ENCODE results near the gene WDR86.

Gene WDR86

GRCh38 chr7:151451626-151452571 lies 42.1 kb upstream of the WDR86 start:
- no peak overlapping the region for H3K4me3 ChIP-seq (ENCODE audit: low read length)
- H3K27ac ChIP-seq (ENCODE audit: low read depth, low read length): no peak overlapping the region
- peaks cover 14% of the 10 kb centered on the region for H3K27me3 ChIP-seq (ENCODE audit: insufficient read depth, low read length)
- H3K9ac ChIP-seq (ENCODE audit: low read depth, low read length): no peak overlapping the region
- 86% methylated on average over 23 of the region's 23 CpGs for WGBS
- no peaks in the 10 kb centered on the region for H3K36me3 ChIP-seq (ENCODE audit: insufficient read depth, low read length)
- H3K9me3 ChIP-seq (ENCODE audit: insufficient read depth, low read depth, low read length): no peaks in the 10 kb centered on the region
- H3K4me1 ChIP-seq (ENCODE audit: insufficient read depth, low read length): peaks cover 14% of the 10 kb centered on the region

- H3K36me3 ChIP-seq (ENCODE audit: insufficient read depth, low read length): no peaks in the 10 kb centered on the region
- H3K4me1 ChIP-seq (ENCODE audit: insufficient read depth, low read length): peaks cover 8% of the 10 kb centered on the region
- peaks cover 14% of the 10 kb centered on the region for H3K27me3 ChIP-seq (ENCODE audit: insufficient read depth, low read length)
- H3K27ac ChIP-seq (ENCODE audit: low read depth, low read length): no peak overlapping the region
- 94% methylated on average over 5 of the region's 5 CpGs for WGBS
- no peak overlapping the region for H3K4me3 ChIP-seq (ENCODE audit: low read length)
- H3K9me3 ChIP-seq (ENCODE audit: insufficient read depth, low read depth, low read length): no peaks in the 10 kb centered on the region
- no peak overlapping the region for H3K9ac ChIP-seq (ENCODE audit: low read depth, low read length)
Observed at GRCh38 chr7:151451156-151451555, 41.3 kb upstream of the WDR86 start.

- WGBS: 94% methylated on average over 9 of the region's 9 CpGs
- H3K9me3 ChIP-seq (ENCODE audit: insufficient read depth, low read depth, low read length): no peaks in the 10 kb centered on the region
- no peaks in the 10 kb centered on the region for H3K36me3 ChIP-seq (ENCODE audit: insufficient read depth, low read length)
- H3K4me3 ChIP-seq (ENCODE audit: low read length): no peak overlapping the region
- peaks cover 14% of the 10 kb centered on the region for H3K27me3 ChIP-seq (ENCODE audit: insufficient read depth, low read length)
- no peak overlapping the region for H3K9ac ChIP-seq (ENCODE audit: low read depth, low read length)
- H3K27ac ChIP-seq (ENCODE audit: low read depth, low read length): no peak overlapping the region
- peaks cover 8% of the 10 kb centered on the region for H3K4me1 ChIP-seq (ENCODE audit: insufficient read depth, low read length)
Observed at GRCh38 chr7:151449990-151450389, 40.2 kb upstream of the WDR86 start.

GRCh38 chr7:151448261-151449252 lies 38.7 kb upstream of the WDR86 start:
- Histone ChIP-seq H3K9ac (ENCODE audit: low read depth, low read length) (peak overlapping the region; percentile 56), H3K4me3 (ENCODE audit: low read length) (peak overlapping the region; percentile 55)

GRCh38 chr7:151447901-151448260 lies 38.0 kb upstream of the WDR86 start:
- Histone ChIP-seq H3K27me3 (ENCODE audit: insufficient read depth, low read length) (peaks cover 14% of the 10 kb centered on the region), H3K9ac (ENCODE audit: low read depth, low read length) (peak overlapping the region; percentile 56), H3K4me1 (ENCODE audit: insufficient read depth, low read length) (peaks cover 2% of the 10 kb centered on the region), H3K9me3 (ENCODE audit: insufficient read depth, low read depth, low read length) (no peaks in the 10 kb centered on the region), H3K27ac (ENCODE audit: low read depth, low read length) (no peak overlapping the region), H3K36me3 (ENCODE audit: insufficient read depth, low read length) (no peaks in the 10 kb centered on the region), H3K4me3 (ENCODE audit: low read length) (peak overlapping the region; percentile 55)
- 65% methylated on average over 20 of the region's 26 CpGs for WGBS

More at GRCh38 chr7:151448261-151449252, 38.7 kb upstream of the WDR86 start:
- no peaks in the 10 kb centered on the region for H3K9me3 ChIP-seq (ENCODE audit: insufficient read depth, low read depth, low read length)
- H3K36me3 ChIP-seq (ENCODE audit: insufficient read depth, low read length): no peaks in the 10 kb centered on the region
- WGBS: 7% methylated on average over 61 of the region's 61 CpGs
- peaks cover 4% of the 10 kb centered on the region for H3K4me1 ChIP-seq (ENCODE audit: insufficient read depth, low read length)
- H3K27ac ChIP-seq (ENCODE audit: low read depth, low read length): no peak overlapping the region
- H3K27me3 ChIP-seq (ENCODE audit: insufficient read depth, low read length): peaks cover 14% of the 10 kb centered on the region

GRCh38 chr7:151447312-151447711 lies 37.5 kb upstream of the WDR86 start:
- Histone ChIP-seq H3K36me3 (ENCODE audit: insufficient read depth, low read length) (no peaks in the 10 kb centered on the region), H3K27me3 (ENCODE audit: insufficient read depth, low read length) (peaks cover 14% of the 10 kb centered on the region), H3K4me1 (ENCODE audit: insufficient read depth, low read length) (no peaks in the 10 kb centered on the region), H3K27ac (ENCODE audit: low read depth, low read length) (no peak overlapping the region), H3K9me3 (ENCODE audit: insufficient read depth, low read depth, low read length) (no peaks in the 10 kb centered on the region), H3K4me3 (ENCODE audit: low read length) (no peak overlapping the region), H3K9ac (ENCODE audit: low read depth, low read length) (no peak overlapping the region)
- 96% methylated on average over 17 of the region's 18 CpGs for WGBS

GRCh38 chr7:151446412-151446811 lies 36.6 kb upstream of the WDR86 start:
- Histone ChIP-seq H3K4me3 (ENCODE audit: low read length) (no peak overlapping the region), H3K27ac (ENCODE audit: low read depth, low read length) (no peak overlapping the region), H3K27me3 (ENCODE audit: insufficient read depth, low read length) (peaks cover 14% of the 10 kb centered on the region), H3K9ac (ENCODE audit: low read depth, low read length) (no peak overlapping the region), H3K9me3 (ENCODE audit: insufficient read depth, low read depth, low read length) (no peaks in the 10 kb centered on the region), H3K4me1 (ENCODE audit: insufficient read depth, low read length) (peaks cover 6% of the 10 kb centered on the region), H3K36me3 (ENCODE audit: insufficient read depth, low read length) (no peaks in the 10 kb centered on the region)
- 88% methylated on average over 2 of the region's 2 CpGs for WGBS

- Histone ChIP-seq H3K9me3 (ENCODE audit: insufficient read depth, low read depth, low read length) (no peaks in the 10 kb centered on the region), H3K36me3 (ENCODE audit: insufficient read depth, low read length) (no peaks in the 10 kb centered on the region), H3K4me1 (ENCODE audit: insufficient read depth, low read length) (peaks cover 9% of the 10 kb centered on the region), H3K27me3 (ENCODE audit: insufficient read depth, low read length) (peaks cover 16% of the 10 kb centered on the region), H3K27ac (ENCODE audit: low read depth, low read length) (no peak overlapping the region), H3K4me3 (ENCODE audit: low read length) (no peak overlapping the region), H3K9ac (ENCODE audit: low read depth, low read length) (no peak overlapping the region)
- WGBS: 92% methylated on average over 1 of the region's 1 CpG
Observed at GRCh38 chr7:151444632-151445031, 34.8 kb upstream of the WDR86 start.

- no peaks in the 10 kb centered on the region for H3K9me3 ChIP-seq (ENCODE audit: insufficient read depth, low read depth, low read length)
Observed at GRCh38 chr7:151442776-151443496, 33.1 kb upstream of the WDR86 start.

GRCh38 chr7:151440799-151441445 lies 31.1 kb upstream of the WDR86 start:
- whole genome bisulfite sequencing: 67% methylated on average over 9 of the region's 10 CpGs
- Histone ChIP-seq H3K9ac (ENCODE audit: low read depth, low read length) (peak overlapping the region; percentile 26; the same call in 1 of the 2 replicates), H3K4me1 (ENCODE audit: insufficient read depth, low read length) (peaks cover 12% of the 10 kb centered on the region), H3K4me3 (ENCODE audit: low read length) (peak overlapping the region; percentile 67), H3K27me3 (ENCODE audit: insufficient read depth, low read length) (peaks cover 19% of the 10 kb centered on the region), H3K27ac (ENCODE audit: low read depth, low read length) (no peak overlapping the region), H3K36me3 (ENCODE audit: insufficient read depth, low read length) (no peaks in the 10 kb centered on the region), H3K9me3 (ENCODE audit: insufficient read depth, low read depth, low read length) (no peaks in the 10 kb centered on the region)

More at GRCh38 chr7:151442776-151443496, 33.1 kb upstream of the WDR86 start:
- peaks cover 25% of the 10 kb centered on the region for H3K27me3 ChIP-seq (ENCODE audit: insufficient read depth, low read length)
- peaks cover 12% of the 10 kb centered on the region for H3K4me1 ChIP-seq (ENCODE audit: insufficient read depth, low read length)
- no peak overlapping the region for H3K4me3 ChIP-seq (ENCODE audit: low read length)
- WGBS: 92% methylated on average over 10 of the region's 10 CpGs
- no peaks in the 10 kb centered on the region for H3K36me3 ChIP-seq (ENCODE audit: insufficient read depth, low read length)
- no peak overlapping the region for H3K27ac ChIP-seq (ENCODE audit: low read depth, low read length)
- no peak overlapping the region for H3K9ac ChIP-seq (ENCODE audit: low read depth, low read length)
